Stimulated activated naive CD8-positive, alpha-beta T cell treated with anti-CD3 and anti-CD28 coated beads, Interleukin-15, Interleukin-2, amounts not matched to agents 100 U/mL and 50 U/mL, for 24 hours (primary cell): ENCODE results near the gene C19orf33.
"Not testable (repeated sequence)": the region's sequence is repeated elsewhere in the genome, so short reads cannot be mapped to it uniquely, and the experiment has no call there.

ENCODE experiments used
- ATAC-seq: fragments of 150-1000 bp; cut with Tn5 transposase; one replicate; pipeline ENCODE4 v1.10.0; 2021
- DNase-seq: peaks from one replicate; pipeline ENCODE4 v3.0.0; 2021

C19orf33 gene

GRCh38 chr19:38339011-38339410 lies 35.0 kb downstream of the C19orf33 start:
- DNase-seq, ATAC-seq: not testable (repeated sequence)

GRCh38 chr19:38340927-38341326 lies 36.9 kb downstream of the C19orf33 start:
- ATAC-seq, result no peak

GRCh38 chr19:38346837-38347236 lies 42.8 kb downstream of the C19orf33 start:
- DNase-seq (no peak), ATAC-seq (no peak)

More at GRCh38 chr19:38340927-38341326, 36.9 kb downstream of the C19orf33 start:
- no peak for DNase-seq

- no peak for ATAC-seq
Observed at GRCh38 chr19:38350883-38351282, 46.8 kb downstream of the C19orf33 start.

GRCh38 chr19:38351865-38352395 lies 47.9 kb downstream of the C19orf33 start:
- ATAC-seq (no peak), DNase-seq (no peak)

More at GRCh38 chr19:38350883-38351282, 46.8 kb downstream of the C19orf33 start:
- no peak for DNase-seq

- DNase-seq, result no peak
- no peak for ATAC-seq
Observed at GRCh38 chr19:38352611-38353010, 48.6 kb downstream of the C19orf33 start.
